GM23338 (cell line): ENCODE measurements around the gene RBBP8.

ENCODE experiments used
- ZNF331 ChIP-seq: fragments of 250-450 bp; sonication (Bioruptor Pico); IDR thresholded peaks from 2 replicates; pipeline ENCODE4 v1.5.0; 2020; ENCODE audit warnings: low read depth, mild to moderate bottlenecking, moderate library complexity
- TF ChIP-seq, protein P1 (sequence below), 2 experiments: fragments of 200-600 bp in 1 of 2; sonication (generic) in 1 of 2; conservative IDR thresholded peaks; 2 replicates each; pipeline versions ENCODE4 v1.5.1 to v1.6.1; 2016 to 2017; ENCODE audit warnings: antibody characterized with exemption in 2 of 2, low read depth in 2 of 2, mild to moderate bottlenecking in 2 of 2, moderate library complexity in 1 of 2

DNA sequence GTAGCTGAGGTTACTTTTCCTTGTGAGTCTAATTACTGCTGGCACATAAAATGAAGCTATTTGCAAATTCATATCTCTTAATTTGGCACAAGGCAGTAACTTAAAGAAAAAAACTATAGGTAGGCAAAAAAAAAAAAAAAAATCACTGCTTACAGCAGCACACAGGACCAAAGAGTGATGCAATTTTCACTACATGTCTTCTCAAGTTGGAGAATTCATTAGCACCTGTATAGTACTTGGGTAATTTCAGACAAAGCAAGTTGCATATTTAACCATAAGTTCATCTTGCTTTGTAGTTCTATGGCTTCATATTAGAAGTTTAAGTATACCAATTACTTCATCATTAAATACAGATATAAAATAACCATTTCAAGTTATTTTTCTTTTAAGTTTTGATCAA, 33.7 kb upstream of the RBBP8 start:
- TF ChIP-seq, protein P1, sequence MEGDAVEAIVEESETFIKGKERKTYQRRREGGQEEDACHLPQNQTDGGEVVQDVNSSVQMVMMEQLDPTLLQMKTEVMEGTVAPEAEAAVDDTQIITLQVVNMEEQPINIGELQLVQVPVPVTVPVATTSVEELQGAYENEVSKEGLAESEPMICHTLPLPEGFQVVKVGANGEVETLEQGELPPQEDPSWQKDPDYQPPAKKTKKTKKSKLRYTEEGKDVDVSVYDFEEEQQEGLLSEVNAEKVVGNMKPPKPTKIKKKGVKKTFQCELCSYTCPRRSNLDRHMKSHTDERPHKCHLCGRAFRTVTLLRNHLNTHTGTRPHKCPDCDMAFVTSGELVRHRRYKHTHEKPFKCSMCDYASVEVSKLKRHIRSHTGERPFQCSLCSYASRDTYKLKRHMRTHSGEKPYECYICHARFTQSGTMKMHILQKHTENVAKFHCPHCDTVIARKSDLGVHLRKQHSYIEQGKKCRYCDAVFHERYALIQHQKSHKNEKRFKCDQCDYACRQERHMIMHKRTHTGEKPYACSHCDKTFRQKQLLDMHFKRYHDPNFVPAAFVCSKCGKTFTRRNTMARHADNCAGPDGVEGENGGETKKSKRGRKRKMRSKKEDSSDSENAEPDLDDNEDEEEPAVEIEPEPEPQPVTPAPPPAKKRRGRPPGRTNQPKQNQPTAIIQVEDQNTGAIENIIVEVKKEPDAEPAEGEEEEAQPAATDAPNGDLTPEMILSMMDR (conservative IDR thresholded peaks at IDR 0.05; ENCODE audit: low read depth in 2 of 2): no peak
- no peak for TF ChIP-seq ZNF331 (CRISPR knock-in tag)
